Body of pancreas (tissue), 4 donors: ENCODE results near the gene MBD3L2.
"Not testable (repeated sequence)": the region's sequence is repeated elsewhere in the genome, so short reads cannot be mapped to it uniquely, and the experiment has no call there.

Experiments used
- CTCF ChIP-seq, 7 experiments: fragments of 450-650 bp in 4 of 7; fragments of 200-600 bp in 3 of 7; sonication (generic) in 3 of 7; IDR thresholded peaks; one replicate each; pipeline ENCODE4 v1.5.1; 2016 to 2019; ENCODE audit warnings: antibody characterized with exemption in 7 of 7
- POLR2A ChIP-seq, 3 donors: fragments of 450-650 bp; IDR thresholded peaks; one replicate each; pipeline ENCODE4 v1.6.1; 2016; ENCODE audit warnings: antibody characterized with exemption in 3 of 3, mild to moderate bottlenecking in 2 of 3

- not testable (repeated sequence) for TF ChIP-seq CTCF, POLR2A (IDR thresholded peaks at IDR 0.05)
Observed at GRCh38 chr19:7028790-7029189, 20.3 kb upstream of the MBD3L2 start.
